ENCODE results near the gene HRC.

DNA sequence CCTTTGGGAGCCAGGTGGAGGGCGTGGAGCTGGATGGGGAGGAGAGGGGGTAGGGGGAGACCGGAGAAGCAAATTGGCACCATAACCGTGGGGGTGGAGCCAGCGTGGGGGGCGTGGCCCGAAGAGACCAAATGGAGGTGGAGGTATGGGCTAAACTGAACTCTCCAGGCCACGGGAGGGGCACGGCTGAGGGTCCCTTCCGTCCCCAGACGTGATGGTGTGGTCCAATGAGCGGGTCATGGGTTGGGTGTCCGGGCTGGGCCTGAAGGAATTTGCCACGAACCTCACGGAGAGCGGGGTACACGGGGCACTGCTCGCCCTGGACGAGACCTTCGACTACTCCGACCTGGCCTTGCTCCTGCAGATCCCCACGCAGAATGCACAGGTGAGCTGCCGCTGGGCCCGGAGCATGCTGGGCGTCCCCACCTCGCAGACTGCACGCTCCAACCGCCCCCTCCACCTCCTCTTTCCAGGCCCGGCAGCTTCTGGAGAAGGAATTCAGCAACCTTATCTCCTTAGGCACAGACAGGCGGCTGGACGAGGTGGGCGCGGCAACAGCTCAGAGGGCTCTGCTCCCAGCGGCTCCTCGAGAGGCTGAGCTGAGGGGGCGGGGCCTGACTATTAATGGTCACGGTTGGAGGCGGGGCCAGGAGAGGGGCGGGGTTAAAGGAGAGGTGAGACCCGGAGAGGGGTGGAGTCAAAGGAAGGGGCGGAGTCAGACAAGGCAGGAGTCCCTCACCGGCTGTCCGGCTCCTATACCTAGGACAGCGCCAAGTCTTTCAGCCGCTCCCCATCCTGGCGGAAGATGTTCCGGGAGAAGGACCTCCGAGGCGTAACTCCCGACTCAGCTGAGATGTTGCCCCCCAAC, 6.2 kb downstream of the HRC start:
- no peak for TF ChIP-seq FOXJ3 (CRISPR knock-in tag; IDR thresholded peaks at IDR 0.05)
- no peak for TF ChIP-seq CTCF (IDR thresholded peaks at IDR 0.05)
- no peak for TF ChIP-seq NFIC (IDR thresholded peaks at IDR 0.05; ENCODE audit: borderline replicate concordance)
- TF ChIP-seq GABPA (IDR thresholded peaks at IDR 0.05; ENCODE audit: low read depth): no peak
- no peak for TF ChIP-seq RCOR1 (IDR thresholded peaks at IDR 0.05; ENCODE audit: low read length)
- TF ChIP-seq EP300 (IDR thresholded peaks at IDR 0.05; ENCODE audit: borderline replicate concordance in 1 of 2, low read depth in 1 of 2, low read length in 1 of 2): no peak
- 0 out of 2 replicates have a peak, but pooled peaks have one; percentile 16 for TF ChIP-seq POLR2AphosphoS5 (IDR thresholded peaks at IDR 0.05; ENCODE audit: low read depth, low read length)
- TF ChIP-seq RFX5 (IDR thresholded peaks at IDR 0.05; ENCODE audit: low read length): no peak
- no peak for TF ChIP-seq EZH2phosphoT487 (IDR thresholded peaks at IDR 0.05; ENCODE audit: borderline replicate concordance, low read depth)
